Measurements from ENCODE around the gene ATXN2.

DNA sequence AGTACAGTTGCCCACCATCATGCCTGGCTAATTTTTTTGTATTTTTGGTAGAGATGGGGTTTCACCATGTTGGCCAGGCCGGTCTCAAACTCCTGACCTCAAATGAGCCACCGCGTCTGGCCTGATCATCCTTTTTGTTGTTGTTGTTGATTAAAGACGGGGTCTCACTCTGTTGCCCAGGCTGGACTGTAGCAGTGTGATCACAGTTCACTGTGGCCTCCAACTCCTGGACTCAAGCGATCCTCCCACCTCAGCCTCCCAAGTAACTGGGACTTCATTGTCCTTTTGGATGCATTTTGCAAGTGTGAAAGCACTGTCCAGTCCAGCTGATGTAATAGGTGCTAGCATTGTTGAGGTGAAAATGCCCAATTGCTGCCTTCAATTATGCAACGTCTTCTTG lies 27.1 kb upstream of the ATXN2 start:
- TF ChIP-seq, protein P1, sequence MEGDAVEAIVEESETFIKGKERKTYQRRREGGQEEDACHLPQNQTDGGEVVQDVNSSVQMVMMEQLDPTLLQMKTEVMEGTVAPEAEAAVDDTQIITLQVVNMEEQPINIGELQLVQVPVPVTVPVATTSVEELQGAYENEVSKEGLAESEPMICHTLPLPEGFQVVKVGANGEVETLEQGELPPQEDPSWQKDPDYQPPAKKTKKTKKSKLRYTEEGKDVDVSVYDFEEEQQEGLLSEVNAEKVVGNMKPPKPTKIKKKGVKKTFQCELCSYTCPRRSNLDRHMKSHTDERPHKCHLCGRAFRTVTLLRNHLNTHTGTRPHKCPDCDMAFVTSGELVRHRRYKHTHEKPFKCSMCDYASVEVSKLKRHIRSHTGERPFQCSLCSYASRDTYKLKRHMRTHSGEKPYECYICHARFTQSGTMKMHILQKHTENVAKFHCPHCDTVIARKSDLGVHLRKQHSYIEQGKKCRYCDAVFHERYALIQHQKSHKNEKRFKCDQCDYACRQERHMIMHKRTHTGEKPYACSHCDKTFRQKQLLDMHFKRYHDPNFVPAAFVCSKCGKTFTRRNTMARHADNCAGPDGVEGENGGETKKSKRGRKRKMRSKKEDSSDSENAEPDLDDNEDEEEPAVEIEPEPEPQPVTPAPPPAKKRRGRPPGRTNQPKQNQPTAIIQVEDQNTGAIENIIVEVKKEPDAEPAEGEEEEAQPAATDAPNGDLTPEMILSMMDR (IDR thresholded peaks at IDR 0.05; ENCODE audit: low read length) = no peak
- TF ChIP-seq EZH2 (optimal IDR thresholded peaks at IDR 0.05; ENCODE audit: low read depth, low read length) = no peak

Data from MM.1S (cell line).